ENCODE data around the gene OPTC. TPM values are rescaled to one million over a fixed set of nuclear protein-coding genes. Genes with fewer than 3 reads are reported as not detected.

OPTC gene
- total and polyA plus RNA-seq, 2 of the 8 experiments (the other 6 are each of a cell fraction or from before 2014, with no cell fraction given): 1.1 to 4.0 TPM

GRCh38 chr1:203524152-203524551 is 30.2 kb downstream of the OPTC start:
- CTCF ChIA-PET (ENCODE audit: partially characterized antibody): interaction anchor here (1.7 to 13.3 kb wide), 2 partner anchors 17 to 53 kb away, joined by 3 to 108 read pairs; no protein-coding TSS in a partner anchor
- FAIRE-seq: no peak
- Histone ChIP-seq H3K23me2 (ENCODE audit: low read depth, low read length) (peaks cover 10% of the 10 kb centered on the region; the same call in 1 of the 2 replicates), H3K4ac (replicated peaks; ENCODE audit: insufficient read length, low read depth, low read length) (no peak overlapping the region), H2AK5ac (ENCODE audit: low read depth, low read length) (no peak overlapping the region), H4K8ac (ENCODE audit: extremely low read depth, insufficient read depth, low read length) (no peak overlapping the region), H3K14ac (ENCODE audit: insufficient read length) (no peak overlapping the region), H2BK15ac (ENCODE audit: low read length) (no peak overlapping the region), H3K4me2 (ENCODE audit: insufficient read depth in 1 of 2, low read depth in 2 of 2, low read length in 2 of 2) (no peak overlapping the region), H2BK20ac (ENCODE audit: low read length) (no peak overlapping the region), H3K4me1 (replicated peaks in 1 of 4; ENCODE audit: control insufficient read depth in 3 of 4, insufficient read depth in 4 of 4, low read length in 3 of 4) (peaks cover 21 to 42% (median 33%) of the 10 kb centered on the region in 4 experiments), H2AFZ (ENCODE audit: low read length) (no peak overlapping the region), H2BK120ac (replicated peaks; ENCODE audit: low read depth, low read length) (no peak overlapping the region), H3K79me1 (ENCODE audit: low read depth, low read length) (peaks cover 4% of the 10 kb centered on the region; the same call in 1 of the 2 replicates), H3K9ac (replicated peaks in 1 of 4; ENCODE audit: extremely low read depth in 1 of 4, low read depth in 3 of 4, low read length in 3 of 4) (no peak overlapping the region), H2BK5ac (ENCODE audit: low read depth, low read length) (no peak overlapping the region), H3K79me2 (ENCODE audit: control insufficient read depth in 1 of 2, insufficient read depth in 2 of 2, low read length in 2 of 2) (no peaks in the 10 kb centered on the region), H3K56ac (replicated peaks; ENCODE audit: insufficient read length, low read depth, low read length) (no peak overlapping the region), H3K23ac (ENCODE audit: insufficient read length) (no peak overlapping the region), H3K18ac (ENCODE audit: extremely low read depth, low read length) (no peak overlapping the region), H3K27me3 (replicated peaks in 1 of 4; ENCODE audit: control insufficient read depth in 3 of 4, extremely low read depth in 1 of 4, insufficient read depth in 3 of 4, low read length in 3 of 4) (peaks cover 3 to 25% (median 24%) of the 10 kb centered on the region in 4 experiments), H3K36me3 (ENCODE audit: control insufficient read depth in 2 of 4, insufficient read depth in 4 of 4, low read length in 3 of 4) (no peaks in the 10 kb centered on the region), H3K4me3 (ENCODE audit: extremely low read depth in 1 of 4, insufficient read depth in 2 of 4, low read depth in 3 of 4, low read length in 4 of 4) (no peak overlapping the region), H4K5ac (ENCODE audit: insufficient read length, low read depth, low read length) (no peak overlapping the region), H3K27ac (ENCODE audit: low read depth, low read length) (no peak overlapping the region), H3K9me3 (ENCODE audit: insufficient read depth in 2 of 2, low read depth in 1 of 2, low read length in 1 of 2) (no peaks in the 10 kb centered on the region), H2BK12ac (ENCODE audit: low read depth, low read length) (no peak overlapping the region), H4K20me1 (replicated peaks in 1 of 2; ENCODE audit: control insufficient read depth in 1 of 2, insufficient read depth in 2 of 2, low read length in 2 of 2) (peaks cover 0 to 3% of the 10 kb centered on the region in 2 experiments), H4K91ac (replicated peaks; ENCODE audit: insufficient read length, low read length) (no peak overlapping the region)
- WGBS, 2 experiments (ENCODE audit: extremely low coverage in 1 of 2, insufficient coverage in 1 of 2, insufficient read length in 1 of 2, insufficient replicate concordance in 2 of 2, low coverage in 1 of 2, low lambda C conversion rate in 2 of 2, missing lambda C conversion rate in 1 of 2): 92% methylated on average over 4 of the region's 4 CpGs; no CpG with 5 or more reads in 1 of the 2 experiments
- TF ChIP-seq ATF3 (IDR thresholded peaks at IDR 0.05; ENCODE audit: insufficient read depth, low read depth, low read length): no peak
- TF ChIP-seq RFX5 (IDR thresholded peaks at IDR 0.05; ENCODE audit: borderline replicate concordance, low read depth, low read length): no peak
- TF ChIP-seq ATF2 (IDR thresholded peaks at IDR 0.05; ENCODE audit: low read length): no peak
- POLR2A ChIA-PET (ENCODE audit: partially characterized antibody): no interaction called here
- no peak for DNase-seq (ENCODE audit: low read depth in 1 of 2, low spot score in 2 of 2)
